ENCODE data around the gene TMOD2. TPM values are rescaled to one million over a fixed set of nuclear protein-coding genes. Genes with fewer than 3 reads are reported as not detected.

TMOD2 gene
- total RNA-seq, 1 experiment from 2014 or later, result 3.6 TPM

DNA sequence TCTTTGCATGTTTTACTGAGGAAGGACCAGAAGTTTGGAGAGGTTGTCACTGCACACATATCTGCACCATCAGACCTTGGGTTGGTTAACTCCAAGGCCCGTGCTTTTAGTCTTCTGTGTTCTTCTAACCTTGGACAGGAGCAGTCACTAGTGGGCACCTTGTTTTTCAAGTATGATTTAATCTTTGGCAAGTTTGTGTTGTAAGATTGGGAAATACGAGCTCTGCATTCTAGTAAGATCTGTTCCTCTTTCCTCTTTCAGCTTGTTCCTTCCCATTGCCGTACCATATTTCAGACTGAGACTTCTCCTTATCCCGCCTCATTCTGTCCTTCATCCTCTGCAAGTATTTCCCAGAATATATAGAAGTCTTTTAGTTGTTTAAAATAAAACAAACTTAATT is 5.1 kb downstream of the TMOD2 start:
- ATAC-seq, result no peak
- TF ChIP-seq NR3C1 (CRISPR knock-in tag; conservative IDR thresholded peaks at IDR 0.05; ENCODE audit: low read depth) (no peak), NR1H2 (CRISPR knock-in tag; IDR thresholded peaks at IDR 0.05) (no peak), GRHL2 (CRISPR knock-in tag; IDR thresholded peaks at IDR 0.05; ENCODE audit: insufficient replicate concordance, severe bottlenecking) (no peak), ZNF232 (CRISPR knock-in tag; IDR thresholded peaks at IDR 0.05) (no peak), ZNF671 (CRISPR knock-in tag; IDR thresholded peaks at IDR 0.05) (no peak), RELA (CRISPR knock-in tag; IDR thresholded peaks at IDR 0.05; ENCODE audit: borderline replicate concordance) (no peak), NFE2L1 (CRISPR knock-in tag; IDR thresholded peaks at IDR 0.05) (no peak)
- TF ChIP-seq, protein P1, sequence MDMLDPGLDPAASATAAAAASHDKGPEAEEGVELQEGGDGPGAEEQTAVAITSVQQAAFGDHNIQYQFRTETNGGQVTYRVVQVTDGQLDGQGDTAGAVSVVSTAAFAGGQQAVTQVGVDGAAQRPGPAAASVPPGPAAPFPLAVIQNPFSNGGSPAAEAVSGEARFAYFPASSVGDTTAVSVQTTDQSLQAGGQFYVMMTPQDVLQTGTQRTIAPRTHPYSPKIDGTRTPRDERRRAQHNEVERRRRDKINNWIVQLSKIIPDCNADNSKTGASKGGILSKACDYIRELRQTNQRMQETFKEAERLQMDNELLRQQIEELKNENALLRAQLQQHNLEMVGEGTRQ (CRISPR knock-in tag; IDR thresholded peaks at IDR 0.05), result no peak
- TF ChIP-seq, protein P2, sequence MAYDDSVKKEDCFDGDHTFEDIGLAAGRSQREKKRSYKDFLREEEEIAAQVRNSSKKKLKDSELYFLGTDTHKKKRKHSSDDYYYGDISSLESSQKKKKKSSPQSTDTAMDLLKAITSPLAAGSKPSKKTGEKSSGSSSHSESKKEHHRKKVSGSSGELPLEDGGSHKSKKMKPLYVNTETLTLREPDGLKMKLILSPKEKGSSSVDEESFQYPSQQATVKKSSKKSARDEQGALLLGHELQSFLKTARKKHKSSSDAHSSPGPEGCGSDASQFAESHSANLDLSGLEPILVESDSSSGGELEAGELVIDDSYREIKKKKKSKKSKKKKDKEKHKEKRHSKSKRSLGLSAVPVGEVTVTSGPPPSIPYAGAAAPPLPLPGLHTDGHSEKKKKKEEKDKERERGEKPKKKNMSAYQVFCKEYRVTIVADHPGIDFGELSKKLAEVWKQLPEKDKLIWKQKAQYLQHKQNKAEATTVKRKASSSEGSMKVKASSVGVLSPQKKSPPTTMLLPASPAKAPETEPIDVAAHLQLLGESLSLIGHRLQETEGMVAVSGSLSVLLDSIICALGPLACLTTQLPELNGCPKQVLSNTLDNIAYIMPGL (CRISPR knock-in tag; IDR thresholded peaks at IDR 0.05), result no peak
- TF ChIP-seq, protein P3, sequence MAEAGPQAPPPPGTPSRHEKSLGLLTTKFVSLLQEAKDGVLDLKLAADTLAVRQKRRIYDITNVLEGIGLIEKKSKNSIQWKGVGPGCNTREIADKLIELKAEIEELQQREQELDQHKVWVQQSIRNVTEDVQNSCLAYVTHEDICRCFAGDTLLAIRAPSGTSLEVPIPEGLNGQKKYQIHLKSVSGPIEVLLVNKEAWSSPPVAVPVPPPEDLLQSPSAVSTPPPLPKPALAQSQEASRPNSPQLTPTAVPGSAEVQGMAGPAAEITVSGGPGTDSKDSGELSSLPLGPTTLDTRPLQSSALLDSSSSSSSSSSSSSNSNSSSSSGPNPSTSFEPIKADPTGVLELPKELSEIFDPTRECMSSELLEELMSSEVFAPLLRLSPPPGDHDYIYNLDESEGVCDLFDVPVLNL (CRISPR knock-in tag; IDR thresholded peaks at IDR 0.05; ENCODE audit: borderline replicate concordance, low read depth), result no peak
- TF ChIP-seq, protein P4, sequence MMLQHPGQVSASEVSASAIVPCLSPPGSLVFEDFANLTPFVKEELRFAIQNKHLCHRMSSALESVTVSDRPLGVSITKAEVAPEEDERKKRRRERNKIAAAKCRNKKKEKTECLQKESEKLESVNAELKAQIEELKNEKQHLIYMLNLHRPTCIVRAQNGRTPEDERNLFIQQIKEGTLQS (CRISPR knock-in tag; conservative IDR thresholded peaks at IDR 0.05), result no peak
- TF ChIP-seq, protein P5, sequence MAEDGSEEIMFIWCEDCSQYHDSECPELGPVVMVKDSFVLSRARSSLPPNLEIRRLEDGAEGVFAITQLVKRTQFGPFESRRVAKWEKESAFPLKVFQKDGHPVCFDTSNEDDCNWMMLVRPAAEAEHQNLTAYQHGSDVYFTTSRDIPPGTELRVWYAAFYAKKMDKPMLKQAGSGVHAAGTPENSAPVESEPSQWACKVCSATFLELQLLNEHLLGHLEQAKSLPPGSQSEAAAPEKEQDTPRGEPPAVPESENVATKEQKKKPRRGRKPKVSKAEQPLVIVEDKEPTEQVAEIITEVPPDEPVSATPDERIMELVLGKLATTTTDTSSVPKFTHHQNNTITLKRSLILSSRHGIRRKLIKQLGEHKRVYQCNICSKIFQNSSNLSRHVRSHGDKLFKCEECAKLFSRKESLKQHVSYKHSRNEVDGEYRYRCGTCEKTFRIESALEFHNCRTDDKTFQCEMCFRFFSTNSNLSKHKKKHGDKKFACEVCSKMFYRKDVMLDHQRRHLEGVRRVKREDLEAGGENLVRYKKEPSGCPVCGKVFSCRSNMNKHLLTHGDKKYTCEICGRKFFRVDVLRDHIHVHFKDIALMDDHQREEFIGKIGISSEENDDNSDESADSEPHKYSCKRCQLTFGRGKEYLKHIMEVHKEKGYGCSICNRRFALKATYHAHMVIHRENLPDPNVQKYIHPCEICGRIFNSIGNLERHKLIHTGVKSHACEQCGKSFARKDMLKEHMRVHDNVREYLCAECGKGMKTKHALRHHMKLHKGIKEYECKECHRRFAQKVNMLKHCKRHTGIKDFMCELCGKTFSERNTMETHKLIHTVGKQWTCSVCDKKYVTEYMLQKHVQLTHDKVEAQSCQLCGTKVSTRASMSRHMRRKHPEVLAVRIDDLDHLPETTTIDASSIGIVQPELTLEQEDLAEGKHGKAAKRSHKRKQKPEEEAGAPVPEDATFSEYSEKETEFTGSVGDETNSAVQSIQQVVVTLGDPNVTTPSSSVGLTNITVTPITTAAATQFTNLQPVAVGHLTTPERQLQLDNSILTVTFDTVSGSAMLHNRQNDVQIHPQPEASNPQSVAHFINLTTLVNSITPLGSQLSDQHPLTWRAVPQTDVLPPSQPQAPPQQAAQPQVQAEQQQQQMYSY (CRISPR knock-in tag; IDR thresholded peaks at IDR 0.05), result no peak
- peaks cover 37% of the 10 kb centered on the region for H3K27me3 Mint-ChIP-seq (ENCODE audit: low read depth)
- no peaks in the 10 kb centered on the region for H3K36me3 Mint-ChIP-seq
- ChIA-PET POLR2A (interaction anchor here (0.6 kb wide), 1 partner anchor 107 kb away, joined by 3 read pairs; no protein-coding TSS in a partner anchor), CTCF (interaction anchor here (0.6 to 4.0 kb wide), 5 partner anchors 19 to 274 kb away, joined by 3 to 27 read pairs (median 6); partner anchors contain the start of genes LYSMD2 and SCG3)
- no peak overlapping the region for H3K27ac Mint-ChIP-seq
- H3K4me1 Mint-ChIP-seq, result peaks cover 9% of the 10 kb centered on the region; the same call in 1 of the 2 replicates
- peaks cover 7% of the 10 kb centered on the region; the same call in 1 of the 2 replicates for H3K9me3 Mint-ChIP-seq
- DNase-seq (ENCODE audit: low spot score), result no peak
- no peak overlapping the region for H3K4me3 Mint-ChIP-seq

DNA sequence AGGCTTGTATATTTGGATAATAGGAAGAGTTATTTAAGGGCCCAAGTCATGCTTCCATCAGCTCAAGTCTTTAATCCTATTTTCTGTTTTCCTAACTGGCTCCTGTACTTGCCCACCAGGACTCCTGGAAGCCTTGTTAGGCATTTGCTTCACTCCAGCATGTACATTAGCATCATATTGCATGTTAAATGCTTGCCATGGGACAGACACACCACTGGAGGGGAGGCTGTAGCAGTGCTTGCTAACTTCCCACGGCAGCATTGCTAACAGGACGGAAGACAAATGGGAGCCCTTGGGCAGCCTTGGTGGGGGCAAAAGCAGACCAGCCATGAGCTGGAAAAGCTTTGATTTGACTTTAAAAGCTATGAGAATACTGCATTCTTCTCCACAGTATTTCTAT is 6.1 kb downstream of the TMOD2 start:
- ChIA-PET CTCF (interaction anchor here (0.6 to 4.0 kb wide), 7 partner anchors 19 to 681 kb away, joined by 3 to 27 read pairs (median 6); partner anchors contain the start of genes LYSMD2 and SCG3), POLR2A (no interaction called here)
- H3K27me3 Mint-ChIP-seq (ENCODE audit: low read depth), result peaks cover 31% of the 10 kb centered on the region
- ATAC-seq (peak; percentile 71), DNase-seq (ENCODE audit: low spot score) (no peak)
- no peaks in the 10 kb centered on the region for H3K36me3 Mint-ChIP-seq
- H3K4me1 Mint-ChIP-seq, result peaks cover 7% of the 10 kb centered on the region; the same call in 1 of the 2 replicates
- H3K4me3 Mint-ChIP-seq, result no peak overlapping the region
- H3K27ac Mint-ChIP-seq, result no peak overlapping the region
- H3K9me3 Mint-ChIP-seq, result peaks cover 7% of the 10 kb centered on the region; the same call in 1 of the 2 replicates
- TF ChIP-seq, protein P6, sequence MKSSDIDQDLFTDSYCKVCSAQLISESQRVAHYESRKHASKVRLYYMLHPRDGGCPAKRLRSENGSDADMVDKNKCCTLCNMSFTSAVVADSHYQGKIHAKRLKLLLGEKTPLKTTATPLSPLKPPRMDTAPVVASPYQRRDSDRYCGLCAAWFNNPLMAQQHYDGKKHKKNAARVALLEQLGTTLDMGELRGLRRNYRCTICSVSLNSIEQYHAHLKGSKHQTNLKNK (CRISPR knock-in tag; IDR thresholded peaks at IDR 0.05), result no peak
- TF ChIP-seq TEAD4 (CRISPR knock-in tag; IDR thresholded peaks at IDR 0.05), result no peak
- TF ChIP-seq NFYB (CRISPR knock-in tag; conservative IDR thresholded peaks at IDR 0.05; ENCODE audit: low read depth), result no peak
- no peak for TF ChIP-seq PRRX2 (CRISPR knock-in tag; IDR thresholded peaks at IDR 0.05)
- TF ChIP-seq, protein P1 (CRISPR knock-in tag; IDR thresholded peaks at IDR 0.05), result no peak
- no peak for TF ChIP-seq MXD4 (CRISPR knock-in tag; IDR thresholded peaks at IDR 0.05; ENCODE audit: borderline replicate concordance)
- TF ChIP-seq IRF2 (CRISPR knock-in tag; IDR thresholded peaks at IDR 0.05; ENCODE audit: borderline replicate concordance, low read depth), result no peak
- no peak for TF ChIP-seq NFATC4 (CRISPR knock-in tag; IDR thresholded peaks at IDR 0.05)
- TF ChIP-seq, protein P7, sequence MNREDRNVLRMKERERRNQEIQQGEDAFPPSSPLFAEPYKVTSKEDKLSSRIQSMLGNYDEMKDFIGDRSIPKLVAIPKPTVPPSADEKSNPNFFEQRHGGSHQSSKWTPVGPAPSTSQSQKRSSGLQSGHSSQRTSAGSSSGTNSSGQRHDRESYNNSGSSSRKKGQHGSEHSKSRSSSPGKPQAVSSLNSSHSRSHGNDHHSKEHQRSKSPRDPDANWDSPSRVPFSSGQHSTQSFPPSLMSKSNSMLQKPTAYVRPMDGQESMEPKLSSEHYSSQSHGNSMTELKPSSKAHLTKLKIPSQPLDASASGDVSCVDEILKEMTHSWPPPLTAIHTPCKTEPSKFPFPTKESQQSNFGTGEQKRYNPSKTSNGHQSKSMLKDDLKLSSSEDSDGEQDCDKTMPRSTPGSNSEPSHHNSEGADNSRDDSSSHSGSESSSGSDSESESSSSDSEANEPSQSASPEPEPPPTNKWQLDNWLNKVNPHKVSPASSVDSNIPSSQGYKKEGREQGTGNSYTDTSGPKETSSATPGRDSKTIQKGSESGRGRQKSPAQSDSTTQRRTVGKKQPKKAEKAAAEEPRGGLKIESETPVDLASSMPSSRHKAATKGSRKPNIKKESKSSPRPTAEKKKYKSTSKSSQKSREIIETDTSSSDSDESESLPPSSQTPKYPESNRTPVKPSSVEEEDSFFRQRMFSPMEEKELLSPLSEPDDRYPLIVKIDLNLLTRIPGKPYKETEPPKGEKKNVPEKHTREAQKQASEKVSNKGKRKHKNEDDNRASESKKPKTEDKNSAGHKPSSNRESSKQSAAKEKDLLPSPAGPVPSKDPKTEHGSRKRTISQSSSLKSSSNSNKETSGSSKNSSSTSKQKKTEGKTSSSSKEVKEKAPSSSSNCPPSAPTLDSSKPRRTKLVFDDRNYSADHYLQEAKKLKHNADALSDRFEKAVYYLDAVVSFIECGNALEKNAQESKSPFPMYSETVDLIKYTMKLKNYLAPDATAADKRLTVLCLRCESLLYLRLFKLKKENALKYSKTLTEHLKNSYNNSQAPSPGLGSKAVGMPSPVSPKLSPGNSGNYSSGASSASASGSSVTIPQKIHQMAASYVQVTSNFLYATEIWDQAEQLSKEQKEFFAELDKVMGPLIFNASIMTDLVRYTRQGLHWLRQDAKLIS (CRISPR knock-in tag; IDR thresholded peaks at IDR 0.05; ENCODE audit: borderline replicate concordance), result no peak
- no peak for TF ChIP-seq ZBTB21 (CRISPR knock-in tag; IDR thresholded peaks at IDR 0.05; ENCODE audit: borderline replicate concordance)
